ENCODE results near the gene ZFP36L1.

ZFP36L1 gene

GRCh38 chr14:68738559-68738958, 54.3 kb downstream of the ZFP36L1 start:
- no peak for DNase-seq (ENCODE audit: low read depth in 2 of 2)
